ENCODE data around the gene MIGA2.

Gene MIGA2

DNA sequence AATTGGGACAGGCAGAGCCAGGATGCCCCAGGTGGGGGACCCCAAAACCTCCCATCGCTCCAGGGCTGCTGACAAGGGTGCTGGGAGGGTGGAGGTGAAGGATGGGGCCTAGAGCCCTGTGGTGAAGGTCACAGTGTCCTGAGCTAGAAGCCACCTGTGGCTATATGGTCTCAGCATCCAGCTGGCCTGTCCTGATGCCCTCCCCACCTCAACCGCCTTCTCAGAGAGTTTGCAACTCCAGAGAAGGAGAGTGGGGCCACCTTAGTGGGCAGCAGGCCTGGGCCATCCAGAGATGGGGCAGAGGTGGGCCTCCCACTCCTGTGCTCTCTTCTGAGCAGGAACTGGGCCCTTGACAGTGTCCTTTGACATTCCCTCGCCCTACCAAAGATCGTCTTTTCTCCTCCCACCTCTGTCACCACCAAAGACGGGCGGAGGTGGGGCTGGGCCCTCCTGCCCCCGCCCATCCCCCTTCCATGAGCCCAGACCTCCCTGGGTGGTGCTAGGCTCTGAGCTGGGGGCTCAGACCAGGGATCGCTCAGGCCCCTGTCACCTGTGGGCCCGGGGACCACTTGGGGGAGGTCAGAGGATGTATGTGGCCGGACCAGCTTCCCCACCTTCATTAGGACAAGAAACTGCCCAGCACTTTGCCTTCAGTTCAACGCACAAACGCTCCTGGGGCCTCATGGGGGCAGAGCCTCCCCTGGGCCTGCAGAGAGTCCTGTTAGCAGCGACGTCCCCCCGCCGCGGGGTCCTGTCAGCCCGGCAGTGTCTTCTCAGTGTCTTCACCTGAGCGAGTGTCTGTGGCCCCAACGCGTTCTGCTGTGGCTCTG lies 34.5 kb downstream of the MIGA2 start:
- DNase-seq (ENCODE audit: low read depth in 1 of 2, low spot score in 1 of 2): no peak

DNA sequence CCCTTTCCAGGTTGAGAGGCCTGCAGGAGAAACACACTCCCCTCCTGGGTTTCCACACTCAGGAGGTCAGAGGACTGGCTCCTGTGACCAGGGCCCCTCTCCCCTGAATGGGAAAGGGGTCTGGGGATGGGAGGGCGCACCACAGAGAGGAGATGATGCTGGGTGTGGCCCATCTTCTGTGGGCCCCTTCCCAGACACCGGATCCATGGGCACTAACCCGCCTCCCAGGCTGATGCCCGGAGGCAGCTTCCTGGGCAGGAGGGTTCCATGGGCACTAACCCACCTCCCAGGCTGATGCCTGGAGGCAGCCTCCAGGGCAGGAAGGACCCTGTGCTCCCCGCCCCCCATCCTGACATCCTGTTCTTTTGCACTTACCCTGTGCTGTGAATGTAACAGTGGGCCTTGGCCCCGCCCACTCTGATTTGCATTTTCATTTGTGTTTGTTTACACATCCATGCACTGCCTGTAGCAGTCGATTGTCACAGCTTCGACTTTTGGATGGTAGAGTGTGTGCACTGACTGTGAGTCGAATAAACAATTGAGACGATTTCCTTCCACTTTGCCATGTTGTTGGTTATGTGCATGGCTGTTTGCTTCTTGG lies 35.2 kb downstream of the MIGA2 start:
- no peak for DNase-seq (ENCODE audit: low read depth in 1 of 2, low spot score in 1 of 2)

DNA sequence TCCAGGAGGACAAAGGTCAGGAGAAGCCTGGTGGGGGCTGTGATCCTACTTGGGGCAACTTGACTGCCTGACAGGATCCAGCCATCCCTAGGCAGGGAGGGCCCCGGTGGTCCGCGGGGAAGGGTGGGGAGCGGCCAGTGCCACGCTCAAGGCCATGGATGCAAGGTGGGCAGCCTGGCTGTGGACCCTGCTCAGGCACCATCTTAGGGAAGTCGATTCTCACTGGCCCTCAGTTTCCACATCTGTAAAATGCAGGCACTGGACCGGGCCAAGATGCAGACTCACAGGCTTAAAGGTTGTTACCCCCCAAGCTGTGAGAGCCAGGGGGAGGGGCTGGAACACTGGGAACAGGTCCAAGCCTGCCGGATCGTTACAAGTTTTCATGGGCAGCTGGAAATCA lies 35.7 kb downstream of the MIGA2 start:
- DNase-seq (ENCODE audit: low read depth in 1 of 2, low spot score in 1 of 2): no peak

DNA sequence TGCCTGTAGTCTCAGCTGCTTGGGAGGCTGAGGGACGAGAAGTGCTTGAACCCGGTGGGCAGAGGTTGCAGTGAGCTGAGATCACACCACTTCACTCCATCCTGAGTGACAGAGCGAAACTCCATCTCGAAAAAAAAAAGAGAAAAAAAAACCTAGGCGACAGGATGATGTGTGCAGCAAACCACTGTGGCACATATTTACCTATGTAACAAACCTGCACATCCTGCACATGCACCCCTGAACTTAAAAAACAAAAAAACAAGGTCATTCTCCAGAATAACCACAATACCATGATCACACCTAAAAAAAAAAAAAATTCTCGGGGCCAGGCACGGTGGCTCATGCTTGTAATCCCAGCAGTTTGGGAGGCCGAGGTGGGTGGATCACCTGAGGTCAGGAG lies 37.0 kb downstream of the MIGA2 start:
- no peak for DNase-seq (ENCODE audit: low read depth in 1 of 2, low spot score in 1 of 2)

DNA sequence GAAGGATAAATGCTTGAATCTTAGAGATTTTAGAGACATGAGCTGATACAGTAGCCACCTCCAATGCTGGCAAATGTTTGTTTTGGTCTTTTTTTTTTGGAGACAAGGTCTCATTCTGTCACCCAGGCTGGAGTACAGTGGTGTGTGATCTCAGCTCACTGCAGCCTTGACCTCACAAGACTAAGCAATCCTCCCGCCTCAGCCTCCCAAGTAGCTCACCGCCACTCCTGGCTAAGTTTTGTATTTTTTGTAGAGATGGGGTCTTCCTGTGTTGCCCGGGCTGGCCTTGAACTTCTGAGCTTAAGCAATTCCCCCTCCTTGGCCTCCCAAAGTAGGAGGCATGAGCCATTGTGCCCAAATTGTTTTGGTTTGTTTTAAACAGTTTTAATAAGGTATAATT lies 37.7 kb downstream of the MIGA2 start:
- DNase-seq (ENCODE audit: low read depth in 1 of 2, low spot score in 1 of 2): no peak

DNA sequence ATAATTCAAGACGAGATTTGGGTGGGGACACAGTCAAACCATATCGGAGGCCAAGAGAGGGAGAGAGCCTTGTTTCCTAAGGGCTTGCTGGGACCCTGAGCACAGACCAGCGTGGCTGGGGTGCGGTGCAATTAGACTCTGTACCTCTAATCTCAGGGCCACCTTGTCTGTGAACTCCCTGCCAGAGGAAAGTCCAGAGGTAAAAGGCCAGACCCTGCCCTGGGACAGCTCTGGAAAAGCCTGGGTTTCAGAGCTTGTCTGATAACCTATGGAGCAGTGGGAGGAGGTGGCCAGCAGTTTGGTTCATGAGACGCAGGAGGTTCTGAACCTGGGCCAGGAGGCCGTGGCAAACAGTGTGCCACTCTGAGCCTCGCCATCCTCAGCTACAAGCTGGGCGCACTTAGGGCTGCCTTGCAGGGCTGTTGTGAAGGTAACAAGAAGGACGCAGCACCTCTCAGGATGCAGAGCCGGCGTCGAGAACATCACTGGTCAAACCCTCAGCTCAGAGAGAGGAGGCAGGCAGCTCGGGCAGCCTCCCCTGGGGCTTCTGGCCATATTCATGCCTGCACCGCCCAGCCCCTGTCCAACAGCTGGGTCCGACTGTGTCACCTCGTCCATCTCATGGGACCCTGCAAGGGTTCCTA lies 39.7 kb downstream of the MIGA2 start:
- no peak for DNase-seq (ENCODE audit: low read depth in 1 of 2, low spot score in 1 of 2)

DNA sequence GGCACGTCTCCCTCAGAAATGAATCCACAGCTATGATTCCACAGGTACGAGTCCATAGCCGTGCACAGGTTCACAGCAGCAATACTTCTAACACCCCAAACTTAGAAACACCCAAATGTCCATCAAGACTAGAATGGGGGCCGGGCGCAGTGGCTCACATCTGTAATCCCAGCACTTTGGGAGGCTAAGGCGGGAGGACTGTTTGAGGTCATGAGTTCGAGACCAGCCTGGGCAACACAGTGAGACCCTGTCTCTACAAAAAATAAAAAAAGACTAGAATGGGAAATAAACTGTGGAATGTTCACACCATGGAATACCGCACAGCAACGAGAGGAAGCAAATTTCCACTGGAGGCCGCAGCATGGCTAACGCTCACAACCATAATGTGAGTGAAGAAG lies 40.2 kb downstream of the MIGA2 start:
- no peak for DNase-seq (ENCODE audit: low read depth in 1 of 2, low spot score in 1 of 2)

DNA sequence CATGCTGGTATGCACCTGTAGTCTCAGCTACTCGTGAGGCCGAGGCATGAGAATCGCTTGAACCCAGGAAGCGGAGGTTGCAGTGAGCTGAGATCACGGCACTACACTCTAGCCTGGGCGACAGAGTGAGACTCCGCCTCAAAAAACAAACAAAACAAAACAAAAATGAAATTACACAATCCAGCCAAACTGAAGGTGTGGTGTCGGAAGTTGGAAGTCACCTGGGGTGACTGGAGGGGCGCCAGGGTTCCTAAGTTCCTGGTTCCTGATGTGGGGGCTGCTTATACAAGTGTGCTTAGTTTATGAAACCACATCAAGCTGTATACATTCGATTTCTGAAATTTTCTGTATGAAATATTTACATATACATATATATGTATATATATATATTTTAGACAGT lies 40.8 kb downstream of the MIGA2 start:
- DNase-seq (ENCODE audit: low read depth in 1 of 2, low spot score in 1 of 2): no peak

DNA sequence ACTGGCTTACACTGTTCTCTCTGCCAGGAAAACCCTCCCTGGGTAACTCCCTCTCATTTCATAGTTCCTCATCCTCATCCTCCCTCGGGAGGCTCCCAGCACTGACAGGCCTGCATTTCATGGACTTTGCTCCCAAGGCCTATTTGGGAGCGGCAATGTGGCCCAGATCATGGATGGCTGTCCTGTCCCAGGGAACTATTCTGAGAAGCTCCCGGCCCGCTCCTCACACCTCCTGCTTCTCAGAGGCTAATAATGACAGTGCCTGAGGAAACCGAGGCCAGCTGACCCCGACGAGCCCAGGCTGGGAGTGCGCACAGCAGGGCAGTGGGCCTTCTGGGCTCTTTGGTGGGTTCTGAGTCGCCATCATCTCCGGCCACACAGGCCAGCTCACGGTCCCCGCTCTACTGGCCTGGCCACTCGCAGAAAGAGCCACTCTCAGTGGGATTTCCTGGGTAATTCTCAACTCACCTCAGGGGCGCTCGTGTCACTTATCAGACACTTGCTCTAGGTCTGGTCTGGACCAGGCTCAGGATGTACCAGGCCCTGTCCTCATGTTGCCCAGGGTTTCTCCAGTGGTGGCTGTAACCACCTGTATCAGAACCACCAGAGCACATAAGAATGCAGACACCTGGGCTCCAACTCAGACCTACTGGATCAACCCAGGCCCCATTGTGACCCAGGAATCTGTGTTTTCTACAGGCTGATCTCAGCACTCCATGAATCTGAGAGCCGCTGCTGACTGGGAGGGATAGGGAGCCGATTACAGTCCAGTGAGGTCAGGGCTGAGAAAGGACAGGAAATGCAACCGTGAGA lies 42.5 kb downstream of the MIGA2 start:
- no peak for DNase-seq (ENCODE audit: low read depth in 1 of 2, low spot score in 1 of 2)

DNA sequence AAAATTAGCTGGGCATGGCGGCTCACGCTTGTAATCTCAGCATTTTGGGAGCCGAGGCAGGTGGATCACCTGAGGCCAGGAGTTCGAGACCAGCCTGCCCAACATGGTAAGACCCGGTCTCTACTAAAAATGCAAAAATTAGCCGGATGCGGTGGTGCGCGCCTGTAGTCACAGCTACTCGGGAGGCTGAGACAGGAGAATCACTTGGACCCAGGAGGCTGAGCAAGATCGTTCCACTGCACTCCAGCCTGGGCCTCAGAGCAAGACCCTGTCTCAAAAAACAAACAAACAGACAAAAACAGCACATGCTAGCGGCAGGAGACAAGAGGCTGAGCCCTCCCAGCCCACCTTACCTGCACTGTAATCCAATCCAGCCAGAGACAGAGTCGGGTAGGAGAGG lies 43.4 kb downstream of the MIGA2 start:
- no peak for DNase-seq (ENCODE audit: low read depth in 1 of 2, low spot score in 1 of 2)

DNA sequence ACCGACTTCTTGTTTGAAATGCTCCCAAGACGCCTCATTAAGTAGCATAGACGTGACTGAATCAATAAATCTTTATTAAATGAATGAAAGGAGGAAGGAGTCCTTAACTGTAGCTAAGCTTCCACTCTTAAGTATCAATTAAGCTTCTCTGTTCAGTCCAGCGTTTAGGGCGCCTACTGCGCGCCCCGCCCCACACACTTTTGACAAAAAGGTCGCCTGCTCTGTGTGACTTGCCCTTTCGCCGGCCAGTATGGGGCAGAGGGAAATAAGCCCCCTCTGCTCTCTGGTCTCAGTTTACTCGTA lies 43.8 kb downstream of the MIGA2 start:
- DNase-seq (ENCODE audit: low read depth in 1 of 2, low spot score in 1 of 2): no peak

DNA sequence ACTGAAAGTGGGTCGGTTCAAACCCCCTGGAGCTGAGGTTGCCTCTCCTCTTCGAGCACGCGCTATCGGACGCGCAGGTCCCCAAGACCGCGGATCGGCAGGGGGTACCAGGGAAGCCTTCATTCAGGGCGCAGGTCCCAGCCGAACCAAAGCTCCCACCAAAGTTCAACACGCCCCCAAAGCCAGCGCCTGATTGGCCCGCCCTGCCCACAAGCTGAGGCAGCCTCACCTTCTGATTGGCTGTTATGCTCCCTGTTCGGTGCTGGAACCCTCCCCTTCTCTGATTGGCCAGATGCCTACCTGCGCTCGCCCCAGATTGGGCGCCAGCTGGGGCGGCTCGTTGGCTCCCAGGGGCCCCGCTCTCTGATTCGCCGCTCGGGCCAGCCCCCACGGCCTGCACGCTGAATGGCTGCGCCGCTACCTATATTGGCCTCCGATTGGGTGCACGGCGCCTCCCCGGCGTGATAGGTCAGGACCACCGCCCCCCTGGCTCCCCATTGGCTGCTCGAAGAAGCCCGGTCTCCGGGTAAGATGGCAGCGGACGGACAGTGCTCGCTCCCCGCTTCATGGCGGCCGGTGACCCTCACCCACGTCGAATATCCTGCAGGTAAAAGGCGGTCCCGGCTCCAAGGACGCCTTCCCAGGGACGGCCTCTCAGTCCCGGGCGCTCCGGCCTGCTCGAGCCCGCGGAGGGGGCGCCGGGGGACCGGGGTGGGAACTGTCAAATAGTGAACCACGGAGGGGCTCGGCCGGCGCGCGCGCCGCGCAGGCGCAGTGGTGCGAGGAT lies 44.4 kb downstream of the MIGA2 start, which contains the start of gene DOLPP1:
Gene DOLPP1 (plus strand): TSS at position 511 of the 787 bp plus-strand sequence. CDS start 21 bp downstream, at position 532.
- peak; percentile 96 to 98 for DNase-seq (ENCODE audit: low read depth in 1 of 2, low spot score in 1 of 2)

DNA sequence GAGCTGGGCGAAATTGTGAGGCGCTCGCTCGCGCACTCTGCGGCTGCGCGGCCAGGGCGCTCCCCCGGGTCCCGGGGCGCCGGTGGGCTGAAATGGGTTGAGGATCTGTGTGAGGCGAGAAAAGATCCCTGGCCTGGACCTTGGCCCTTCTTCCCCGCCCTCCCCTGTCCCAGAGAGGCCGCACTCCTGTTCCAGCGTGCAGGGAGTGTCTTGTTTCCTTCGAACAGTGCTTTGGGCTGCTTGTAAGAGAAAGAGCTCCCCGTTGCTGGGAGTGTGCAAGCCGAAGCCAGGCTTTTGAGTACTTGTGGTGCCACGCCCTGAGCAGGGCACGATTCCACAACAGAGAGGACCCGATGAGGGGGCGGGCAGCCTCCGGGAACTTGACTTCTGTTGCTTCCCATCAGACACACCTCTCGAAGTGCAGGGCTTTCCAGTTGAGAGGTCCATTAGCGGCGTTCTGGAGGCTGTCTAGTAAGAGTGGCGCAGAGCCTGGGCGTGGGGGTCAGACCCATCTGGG lies 45.0 kb downstream of the MIGA2 start:
- DNase-seq (ENCODE audit: low read depth in 1 of 2, low spot score in 1 of 2): no peak

DNA sequence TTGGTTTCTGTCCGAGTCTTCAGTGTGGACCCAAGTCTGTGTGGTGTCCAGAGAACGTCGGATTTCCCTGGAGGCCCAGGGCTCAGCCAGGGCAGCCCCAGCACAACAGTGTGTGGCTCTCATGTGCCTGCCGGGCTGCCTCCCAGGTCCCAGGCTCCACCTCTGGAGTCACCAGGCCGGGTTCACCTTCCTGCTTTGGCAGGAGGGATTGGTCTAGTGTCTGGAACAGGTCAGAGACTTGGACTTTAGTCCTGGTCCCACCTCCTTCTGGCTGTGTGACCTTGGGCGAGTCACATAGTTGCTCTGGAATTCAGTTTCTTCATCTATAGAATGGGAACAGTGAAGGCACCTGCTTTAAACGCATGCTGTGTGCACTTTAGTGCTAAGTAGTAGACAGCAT lies 47.7 kb downstream of the MIGA2 start:
- DNase-seq (ENCODE audit: low read depth in 1 of 2, low spot score in 1 of 2): no peak

DNA sequence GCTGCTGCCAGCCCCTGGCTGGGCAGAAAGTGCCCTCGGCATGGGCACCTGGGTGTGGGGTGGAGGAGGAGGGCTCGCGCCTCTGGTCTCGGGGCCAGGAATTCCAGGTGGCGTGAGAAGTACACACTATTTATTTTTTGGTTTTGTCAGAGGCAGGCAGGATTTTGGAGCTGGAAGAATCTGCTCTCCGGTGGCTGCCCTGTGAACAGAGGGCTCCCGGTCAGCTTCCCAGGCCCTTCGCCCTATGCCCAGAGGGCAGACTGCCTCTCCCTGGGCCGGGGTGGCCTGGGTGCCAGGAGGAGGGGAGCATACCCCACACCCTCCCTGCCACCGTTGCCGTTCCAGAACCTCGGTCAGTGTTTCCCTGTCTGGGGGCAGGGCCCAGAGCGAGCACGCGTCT lies 52.8 kb downstream of the MIGA2 start:
- no peak for DNase-seq (ENCODE audit: low read depth in 1 of 2, low spot score in 1 of 2)

DNA sequence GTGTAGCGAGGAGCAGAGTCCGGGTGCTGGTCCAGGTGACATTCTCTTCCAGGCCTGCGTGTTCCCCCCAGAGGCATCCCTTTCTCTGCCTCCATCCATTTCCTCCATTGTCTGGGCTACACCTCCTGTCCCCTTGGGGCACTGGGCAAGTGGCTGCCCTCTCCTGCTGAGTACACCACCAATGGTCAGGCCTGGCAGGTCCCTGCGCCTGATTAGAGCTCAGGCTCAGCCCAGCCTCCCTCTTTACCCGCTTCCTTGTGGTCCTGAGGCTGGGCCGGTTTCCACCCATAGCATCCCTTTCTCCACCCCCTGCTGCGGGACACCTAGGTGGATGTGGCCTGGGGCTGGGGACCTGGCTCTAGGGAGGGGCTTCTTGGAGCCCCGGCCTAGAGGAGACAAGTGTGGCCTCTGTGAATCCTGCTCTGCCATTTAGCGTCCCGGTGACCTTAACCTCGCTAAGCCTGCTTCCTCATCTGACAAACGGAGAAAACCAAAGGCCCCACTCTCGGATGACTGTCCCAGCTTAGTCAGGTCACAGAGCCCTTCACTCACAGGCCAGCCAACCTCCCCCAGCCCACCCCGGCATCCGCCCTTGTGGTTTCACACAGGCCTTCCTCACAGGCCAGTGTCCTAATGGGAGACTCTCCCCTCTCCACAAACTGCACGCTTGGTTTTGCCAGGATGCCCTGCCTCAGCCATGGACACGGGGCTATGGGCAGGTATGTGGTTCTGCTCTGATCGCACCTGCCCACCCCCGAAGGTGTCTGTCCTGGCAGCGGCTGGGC lies 57.4 kb downstream of the MIGA2 start:
- no peak for DNase-seq (ENCODE audit: low read depth in 1 of 2, low spot score in 1 of 2)

DNA sequence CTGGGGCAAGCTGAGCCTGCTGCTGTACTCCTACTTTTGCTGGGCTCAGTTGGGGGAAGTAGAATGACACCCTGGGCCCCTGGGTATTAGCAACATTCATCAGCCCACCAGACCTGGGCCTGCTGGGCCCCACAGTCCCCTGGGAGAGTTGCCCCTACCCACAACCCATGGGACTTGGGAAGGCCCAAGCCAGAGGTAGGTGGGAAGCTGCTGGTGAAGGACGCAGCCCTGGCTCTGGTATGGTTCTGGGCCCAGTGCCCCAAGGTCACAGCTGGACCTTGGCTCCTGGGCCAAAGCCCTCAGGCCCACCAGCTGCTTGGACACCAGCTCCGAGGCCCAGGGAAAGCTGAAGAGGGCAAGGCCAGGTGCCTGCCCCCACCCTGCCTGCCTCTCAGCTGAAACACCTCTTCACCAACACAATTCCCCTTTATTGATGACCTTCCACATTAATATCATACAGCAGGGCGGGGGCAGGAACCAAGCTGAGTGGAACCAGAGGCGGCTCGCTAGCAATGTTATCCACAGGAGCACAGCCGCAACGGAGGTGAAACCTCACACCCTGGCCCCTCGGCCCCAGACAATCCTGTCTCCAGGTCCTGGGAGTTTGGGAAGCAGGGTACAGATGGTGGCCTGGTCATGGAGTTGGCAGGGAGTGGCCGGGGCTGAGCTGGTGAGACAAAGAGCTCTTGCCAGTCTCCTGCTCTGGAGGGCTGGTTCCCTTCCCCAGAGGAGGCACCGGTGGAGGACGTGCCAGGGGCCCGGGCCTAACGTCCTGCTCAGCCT lies 58.2 kb downstream of the MIGA2 start:
- no peak for DNase-seq (ENCODE audit: low read depth in 1 of 2, low spot score in 1 of 2)

DNA sequence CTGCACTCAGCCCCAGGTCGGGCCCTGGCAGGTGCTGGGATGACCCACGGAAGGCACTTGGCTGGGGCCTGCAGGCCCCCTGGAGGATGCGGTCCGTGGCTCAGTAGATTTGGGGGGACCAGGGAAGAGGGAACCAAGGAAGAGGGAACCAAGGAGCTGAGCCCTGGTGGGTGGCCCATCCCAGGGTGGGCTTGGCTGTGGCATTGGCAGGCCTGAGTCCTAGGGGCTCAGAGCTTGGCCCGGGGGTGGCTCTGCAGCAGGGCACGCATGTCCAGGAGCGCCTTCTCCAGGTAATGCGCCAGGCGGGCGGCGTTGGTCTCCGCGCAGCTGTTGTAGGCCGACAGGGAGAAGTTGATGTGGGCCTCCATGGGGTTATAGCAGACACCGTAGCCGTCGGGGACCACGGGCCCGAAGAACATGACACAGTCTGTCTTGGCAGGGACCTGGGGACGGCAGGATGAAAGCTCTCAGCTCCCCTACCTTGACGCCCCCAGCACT lies 58.8 kb downstream of the MIGA2 start:
- no peak for DNase-seq (ENCODE audit: low read depth in 1 of 2, low spot score in 1 of 2)

DNA sequence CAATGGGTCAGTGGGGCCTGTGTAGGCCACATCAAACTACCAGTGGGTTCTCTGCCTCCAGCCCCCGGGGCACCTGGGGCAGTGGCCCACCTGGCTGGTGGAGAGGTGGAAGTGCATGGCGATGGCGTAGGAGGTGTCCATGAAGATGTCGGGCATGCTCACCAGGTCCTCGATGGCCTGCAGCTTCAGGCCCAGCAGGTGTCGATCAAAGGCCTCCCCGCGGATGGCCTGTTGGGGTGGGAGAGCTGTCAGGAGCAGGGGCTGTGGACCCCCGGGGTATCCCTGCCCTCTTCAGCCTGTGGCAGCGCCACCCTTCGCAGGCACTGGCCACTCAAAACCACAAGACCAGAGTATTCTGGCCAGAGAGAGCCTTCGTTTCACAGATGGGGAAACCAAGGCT lies 59.5 kb downstream of the MIGA2 start:
- DNase-seq (ENCODE audit: low read depth in 1 of 2, low spot score in 1 of 2): no peak

All from stimulated activated CD4-positive, alpha-beta T cell treated with anti-CD3 and anti-CD28 coated beads, Interleukin-15, amount 100 ng/mL, for 1 hour (primary cell).